Natural killer cell (primary cell): Measurements from ENCODE around the gene GOLGA8K. TPM values are rescaled to one million over a fixed set of nuclear protein-coding genes. Genes with fewer than 3 reads are reported as not detected.
"Not testable (repeated sequence)": the region's sequence is repeated elsewhere in the genome, so short reads cannot be mapped to it uniquely, and the experiment has no call there.

Experiments used
- ATAC-seq, 3 donors: fragments of 150-1000 bp in 2 of 3; fragments of 200-7000 bp in 1 of 3; cut with Tn5 transposase; 1 replicate in 1 of 3; 2 replicates in 2 of 3; pipeline ENCODE4 v1.10.0; 2021; ENCODE audit warnings: mild to moderate bottlenecking in 2 of 3, moderate library complexity in 2 of 3
- DNase-seq, 2 donors: peaks; one replicate each; pipeline versions ENCODE4 v3.0.0 to v3.0.0-alpha.2; 2013 to 2021; ENCODE audit warnings: mixed read lengths in 1 of 2
- H3K27ac ChIP-seq: one replicate; pipeline ENCODE4 v1.5.1; 2013; ENCODE audit warnings: mild to moderate bottlenecking, low read length
- H3K27me3 ChIP-seq: one replicate; pipeline ENCODE4 v1.6.1; 2013; ENCODE audit warnings: low read length; ENCODE audit not compliant: control insufficient read depth, insufficient read depth
- H3K36me3 ChIP-seq: one replicate; pipeline ENCODE4 v1.6.1; 2013; ENCODE audit warnings: low read length; ENCODE audit not compliant: control insufficient read depth, insufficient read depth
- H3K4me1 ChIP-seq: one replicate; pipeline ENCODE4 v1.6.1; 2013; ENCODE audit warnings: low read length; ENCODE audit not compliant: control insufficient read depth, insufficient read depth
- H3K4me3 ChIP-seq: one replicate; pipeline ENCODE4 v1.5.1; 2013; ENCODE audit warnings: low read length
- H3K9me3 ChIP-seq: one replicate; pipeline ENCODE4 v1.6.1; 2013; ENCODE audit warnings: low read length; ENCODE audit not compliant: control insufficient read depth, insufficient read depth
- H3K27ac Mint-ChIP-seq, 2 donors: one replicate each; pipeline ENCODE4 v1.8.0; 2022; ENCODE audit warnings: mild to moderate bottlenecking in 2 of 2, mixed read lengths in 2 of 2, moderate library complexity in 1 of 2
- H3K27me3 Mint-ChIP-seq, 2 donors: one replicate each; pipeline ENCODE4 v1.8.0; 2022; ENCODE audit warnings: low read depth in 2 of 2, mixed read lengths in 2 of 2
- H3K36me3 Mint-ChIP-seq: one replicate; pipeline ENCODE4 v1.8.0; 2022; ENCODE audit warnings: mixed read lengths
- H3K4me1 Mint-ChIP-seq, 2 donors: one replicate each; pipeline ENCODE4 v1.8.0; 2022; ENCODE audit warnings: mixed read lengths in 2 of 2
- H3K4me3 Mint-ChIP-seq: one replicate; pipeline ENCODE4 v1.8.0; 2022; ENCODE audit warnings: mild to moderate bottlenecking, moderate library complexity, mixed read lengths
- H3K9me3 Mint-ChIP-seq, 2 donors: one replicate each; pipeline ENCODE4 v1.8.0; 2022; ENCODE audit warnings: mixed read lengths in 2 of 2
- WGBS: methylation state at CpG from one replicate; pipeline ENCODE4 v1.1.7; 2013; ENCODE audit warnings: missing lambda C conversion rate; ENCODE audit not compliant: insufficient coverage; 5-methylcytosine and 5-hydroxymethylcytosine counted together
- intact Hi-C: fragments of 100-400 bp; cut with micrococcal nuclease; formaldehyde crosslinking; loops from one replicate; pipeline ENCODE4 v1.14.2; 2022
- total RNA-seq, 4 donors: library from RNA; stranded (reverse); fragments of 120-200 nt in 1 of 4; gene quantifications; one replicate each; pipeline versions ENCODE4 v1.2.3 to v1.2.4, GENCODE V29; 2013 to 2022

GOLGA8K gene
- total RNA-seq, 3 donors from 2014 or later (not counting 1 experiment from before 2014, with no cell fraction given), result 4.5 to 9.2 (median 6.2) TPM

GRCh38 chr15:32366492-32366891 lies 36.6 kb downstream of the GOLGA8K start:
- DNase-seq, H3K27ac ChIP-seq, H3K36me3 ChIP-seq, H3K4me1 ChIP-seq, H3K4me3 ChIP-seq, intact Hi-C loops, H3K36me3 Mint-ChIP-seq, H3K4me1 Mint-ChIP-seq, H3K4me3 Mint-ChIP-seq, H3K9me3 Mint-ChIP-seq, H3K27me3 Mint-ChIP-seq, H3K27ac Mint-ChIP-seq, ATAC-seq, H3K27me3 ChIP-seq, H3K9me3 ChIP-seq: not testable (repeated sequence)
- WGBS, result no CpG with 5 or more reads among the region's 7 CpGs

- H3K36me3 ChIP-seq, H3K4me3 Mint-ChIP-seq, H3K27me3 Mint-ChIP-seq, H3K9me3 Mint-ChIP-seq, DNase-seq, H3K4me1 Mint-ChIP-seq, H3K27ac ChIP-seq, H3K27me3 ChIP-seq, H3K4me3 ChIP-seq, H3K27ac Mint-ChIP-seq, intact Hi-C loops, H3K36me3 Mint-ChIP-seq, H3K9me3 ChIP-seq, H3K4me1 ChIP-seq, ATAC-seq: not testable (repeated sequence)
- WGBS, result no CpG with 5 or more reads among the region's 10 CpGs
These were observed 37.1 kb downstream of the GOLGA8K start for GRCh38 chr15:32365955-32366354.

- not testable (repeated sequence) for H3K4me1 Mint-ChIP-seq
- WGBS, result no CpG with 5 or more reads among the region's 16 CpGs
These were observed 38.1 kb downstream of the GOLGA8K start for GRCh38 chr15:32364944-32365343.

GRCh38 chr15:32363449-32363848 lies 39.6 kb downstream of the GOLGA8K start:
- H3K27me3 ChIP-seq, H3K36me3 ChIP-seq, H3K4me3 Mint-ChIP-seq, H3K9me3 ChIP-seq, H3K9me3 Mint-ChIP-seq, H3K36me3 Mint-ChIP-seq, DNase-seq, H3K4me1 ChIP-seq, H3K4me3 ChIP-seq, H3K27ac Mint-ChIP-seq, H3K4me1 Mint-ChIP-seq, intact Hi-C loops, ATAC-seq, H3K27ac ChIP-seq, H3K27me3 Mint-ChIP-seq: not testable (repeated sequence)
- WGBS, result 100% methylated on average over 1 of the region's 8 CpGs

More at GRCh38 chr15:32364944-32365343, 38.1 kb downstream of the GOLGA8K start:
- H3K36me3 ChIP-seq, DNase-seq, H3K36me3 Mint-ChIP-seq, H3K27ac Mint-ChIP-seq, intact Hi-C loops, H3K27ac ChIP-seq, H3K4me3 ChIP-seq, H3K9me3 Mint-ChIP-seq, H3K4me1 ChIP-seq, H3K27me3 Mint-ChIP-seq, H3K9me3 ChIP-seq, H3K4me3 Mint-ChIP-seq, H3K27me3 ChIP-seq: not testable (repeated sequence)
- peak; percentile 56 to 76 (median 64) for ATAC-seq

- DNase-seq, H3K36me3 ChIP-seq, H3K9me3 Mint-ChIP-seq, H3K27ac Mint-ChIP-seq, H3K4me3 ChIP-seq, H3K27me3 ChIP-seq, intact Hi-C loops, H3K36me3 Mint-ChIP-seq, H3K9me3 ChIP-seq, H3K27ac ChIP-seq, H3K4me1 Mint-ChIP-seq, H3K4me3 Mint-ChIP-seq, ATAC-seq, H3K4me1 ChIP-seq, H3K27me3 Mint-ChIP-seq: not testable (repeated sequence)
- WGBS, result no CpG with 5 or more reads among the region's 4 CpGs
These were observed 41.4 kb downstream of the GOLGA8K start for GRCh38 chr15:32361662-32362061.

GRCh38 chr15:32358462-32358861 lies 44.6 kb downstream of the GOLGA8K start:
- H3K27me3 Mint-ChIP-seq, DNase-seq, H3K9me3 Mint-ChIP-seq, H3K9me3 ChIP-seq, intact Hi-C loops, H3K4me1 ChIP-seq, H3K36me3 ChIP-seq, H3K4me3 ChIP-seq, H3K4me1 Mint-ChIP-seq, H3K27ac ChIP-seq, H3K4me3 Mint-ChIP-seq, H3K27me3 ChIP-seq, H3K36me3 Mint-ChIP-seq, H3K27ac Mint-ChIP-seq: not testable (repeated sequence)
- WGBS, result no CpG with 5 or more reads among the region's 1 CpG
- ATAC-seq, result peak in 2 of 3 donors; percentile 47 to 64

- not testable (repeated sequence) for H3K27ac ChIP-seq, ATAC-seq, H3K36me3 Mint-ChIP-seq
These were observed 46.2 kb downstream of the GOLGA8K start for GRCh38 chr15:32356909-32357308.

GRCh38 chr15:32352748-32353147 lies 50.3 kb downstream of the GOLGA8K start:
- H3K4me1 ChIP-seq, DNase-seq, H3K4me3 ChIP-seq, H3K36me3 ChIP-seq, H3K4me1 Mint-ChIP-seq, H3K9me3 Mint-ChIP-seq, intact Hi-C loops, H3K9me3 ChIP-seq, H3K36me3 Mint-ChIP-seq, H3K27me3 ChIP-seq, H3K4me3 Mint-ChIP-seq, H3K27ac ChIP-seq, H3K27ac Mint-ChIP-seq, H3K27me3 Mint-ChIP-seq: not testable (repeated sequence)
- no CpG with 5 or more reads among the region's 7 CpGs for WGBS
- peak in 2 of 3 donors; percentile 34 to 41 for ATAC-seq

More at GRCh38 chr15:32356909-32357308, 46.2 kb downstream of the GOLGA8K start:
- H3K4me1 ChIP-seq, H3K27me3 ChIP-seq, H3K27me3 Mint-ChIP-seq, H3K9me3 Mint-ChIP-seq, H3K4me1 Mint-ChIP-seq, H3K36me3 ChIP-seq, DNase-seq, H3K9me3 ChIP-seq, intact Hi-C loops, H3K4me3 ChIP-seq, H3K27ac Mint-ChIP-seq, H3K4me3 Mint-ChIP-seq: not testable (repeated sequence)
